Measurements from ENCODE around the gene CYP26B1.
"Not testable (repeated sequence)": the region's sequence is repeated elsewhere in the genome, so short reads cannot be mapped to it uniquely, and the experiment has no call there.

- TF ChIP-seq CTCF (conservative IDR thresholded peaks at IDR 0.05; ENCODE audit: low read depth, low read length); EZH2phosphoT487 (IDR thresholded peaks at IDR 0.05; ENCODE audit: borderline replicate concordance, low read length); EZH2 (IDR thresholded peaks at IDR 0.05; ENCODE audit: low read length, unreplicated experiment): not testable (repeated sequence)
Measured at GRCh38 chr2:72086871-72087633, 60.6 kb downstream of the CYP26B1 start.

Data from PC-3 (cell line).